Fibroblast of lung (primary cell): Measurements from ENCODE around the gene MTHFD1. TPM values are rescaled to one million over a fixed set of nuclear protein-coding genes. Genes with fewer than 3 reads are reported as not detected.

Source experiments
- DNase-seq, 2 donors: peaks; one replicate each; pipeline versions ENCODE4 v3.0.0 to v3.0.0-alpha.2; 2010; ENCODE audit warnings: low read depth in 2 of 2
- H2AFZ ChIP-seq: 2 replicates; pipeline ENCODE4 v1.5.1; 2012; ENCODE audit warnings: low read length, control low read depth, inconsistent platforms
- H3K27ac ChIP-seq: 2 replicates; pipeline ENCODE4 v1.5.1; 2011; ENCODE audit warnings: low read length, control low read depth; ENCODE audit not compliant: insufficient read depth
- H3K27me3 ChIP-seq: 2 replicates; pipeline ENCODE4 v1.5.1; 2011; ENCODE audit warnings: mild to moderate bottlenecking, low read length; ENCODE audit not compliant: control insufficient read depth, insufficient read depth
- H3K36me3 ChIP-seq: 2 replicates; pipeline ENCODE4 v1.5.1; 2011; ENCODE audit warnings: low read length; ENCODE audit not compliant: control insufficient read depth, insufficient read depth
- H3K4me1 ChIP-seq: 2 replicates; pipeline ENCODE4 v1.5.1; 2011; ENCODE audit warnings: low read length; ENCODE audit not compliant: control insufficient read depth, insufficient read depth; ENCODE audit errors: extremely low read depth
- H3K4me2 ChIP-seq: 2 replicates; pipeline ENCODE4 v1.5.1; 2011; ENCODE audit warnings: low read length, control low read depth; ENCODE audit not compliant: insufficient read depth; ENCODE audit errors: extremely low read depth
- H3K4me3 ChIP-seq, 4 experiments: fragments of 200-600 bp in 1 of 4; sonication (generic) in 1 of 4; replicated peaks in 1 of 4; 2 replicates each; pipeline ENCODE4 v1.5.1; 2011 to 2016; ENCODE audit warnings: low read length in 4 of 4, low read depth in 3 of 4, mild to moderate bottlenecking in 3 of 4, control low read depth in 2 of 4, inconsistent platforms in 1 of 4, mixed read lengths in 1 of 4; ENCODE audit not compliant: insufficient read depth in 1 of 4; ENCODE audit errors: control extremely low read depth in 1 of 4
- H3K79me2 ChIP-seq: 2 replicates; pipeline ENCODE4 v1.5.1; 2012; ENCODE audit warnings: mild to moderate bottlenecking, low read length, inconsistent platforms; ENCODE audit not compliant: control insufficient read depth, insufficient read depth
- H3K9ac ChIP-seq: 2 replicates; pipeline ENCODE4 v1.5.1; 2011; ENCODE audit warnings: mild to moderate bottlenecking, low read length, control low read depth; ENCODE audit not compliant: insufficient read depth
- H3K9me3 ChIP-seq: 2 replicates; pipeline ENCODE4 v1.5.1; 2012; ENCODE audit warnings: low read depth, low read length; ENCODE audit not compliant: control insufficient read depth, insufficient read depth
- H4K20me1 ChIP-seq: 2 replicates; pipeline ENCODE4 v1.5.1; 2011; ENCODE audit warnings: low read length; ENCODE audit not compliant: control insufficient read depth, insufficient read depth; ENCODE audit errors: extremely low read depth
- CTCF ChIP-seq, 2 donors: IDR thresholded peaks in 1 of 2; conservative IDR thresholded peaks in 1 of 2; 1 replicate in 1 of 2; 2 replicates in 1 of 2; pipeline ENCODE4 v1.5.1; 2011 to 2012; ENCODE audit warnings: low read length in 2 of 2, control low read depth in 1 of 2, inconsistent platforms in 1 of 2, low read depth in 1 of 2, mild to moderate bottlenecking in 1 of 2
- EZH2 ChIP-seq: IDR thresholded peaks from 2 replicates; pipeline ENCODE4 v1.5.1; 2012; ENCODE audit warnings: low read length, control low read depth, mild to moderate bottlenecking; ENCODE audit errors: missing control alignments
- polyA plus RNA-seq, 2 donors: library from polyadenylated mRNA; depleted of rRNA in 1 of 2; stranded (reverse) in 1 of 2; unstranded in 1 of 2; fragments of >200 nt; gene quantifications; 2 replicates each; pipeline ENCODE4 v1.2.1, GENCODE V29; 2011 to 2012; ENCODE audit warnings: missing spikeins in 1 of 2
- total RNA-seq: library from RNA; depleted of rRNA; stranded (reverse); fragments of >200 nt; gene quantifications from 2 replicates; pipeline ENCODE4 v1.2.1, GENCODE V29; 2014

The MTHFD1 gene
- total and polyA plus RNA-seq, 2 donors (not counting 1 experiment from before 2014, with no cell fraction given) = 39.4 to 41.6 TPM

- Histone ChIP-seq H3K9me3 (no peaks in the 10 kb centered on the region), H3K4me2 (peak overlapping the region; percentile 75), H3K4me1 (peaks cover 7% of the 10 kb centered on the region), H2AFZ (no peak overlapping the region), H3K9ac (no peak overlapping the region), H3K36me3 (no peaks in the 10 kb centered on the region), H3K27me3 (no peaks in the 10 kb centered on the region), H4K20me1 (peaks cover 14% of the 10 kb centered on the region), H3K27ac (no peak overlapping the region), H3K4me3 (peak overlapping the region in 1 of 4 experiments; percentile 25), H3K79me2 (peaks cover 81% of the 10 kb centered on the region)
- TF ChIP-seq CTCF (conservative IDR thresholded peaks at IDR 0.05 in 1 of 2, IDR thresholded peaks at IDR 0.05 in 1 of 2; ENCODE audit: low read depth in 1 of 2, low read length in 2 of 2) = no peak
- no peak for TF ChIP-seq EZH2
- DNase-seq = no peak
Measured at GRCh38 chr14:64508215-64508776, 120.1 kb downstream of the MTHFD1 start.

GRCh38 chr14:64509036-64509435 lies 120.9 kb downstream of the MTHFD1 start:
- peaks cover 7% of the 10 kb centered on the region for H3K4me1 ChIP-seq
- no peak for DNase-seq
- peaks cover 14% of the 10 kb centered on the region for H4K20me1 ChIP-seq

More at GRCh38 chr14:64509036-64509435, 120.9 kb downstream of the MTHFD1 start:
- H3K4me2 ChIP-seq = no peak overlapping the region
- no peaks in the 10 kb centered on the region for H3K27me3 ChIP-seq
- no peak overlapping the region for H2AFZ ChIP-seq
- TF ChIP-seq EZH2 = no peak
- TF ChIP-seq CTCF (conservative IDR thresholded peaks at IDR 0.05 in 1 of 2, IDR thresholded peaks at IDR 0.05 in 1 of 2; ENCODE audit: low read depth in 1 of 2, low read length in 2 of 2) = no peak
- no peak overlapping the region for H3K27ac ChIP-seq
- no peaks in the 10 kb centered on the region for H3K36me3 ChIP-seq
- no peaks in the 10 kb centered on the region for H3K9me3 ChIP-seq
- H3K9ac ChIP-seq = no peak overlapping the region
- peaks cover 87% of the 10 kb centered on the region for H3K79me2 ChIP-seq
- H3K4me3 ChIP-seq = no peak overlapping the region

Other genes with a start within 250 kb of the MTHFD1 start
- gene ESR2, start 94.0 kb upstream of the MTHFD1 start, total RNA-seq = 0.26 and 0.66 TPM in 2 replicates
- 0.02 and 0.15 TPM in 2 replicates for gene ESR2, start 94.0 kb upstream of the MTHFD1 start, polyA plus RNA-seq
- 0.17 and 0.26 TPM in 2 replicates for gene AKAP5, start 77.1 kb downstream of the MTHFD1 start, total RNA-seq
- gene AKAP5, start 77.1 kb downstream of the MTHFD1 start, polyA plus RNA-seq = 0.19 and 0.30 TPM in 2 replicates
- gene ZBTB25, start 115.5 kb downstream of the MTHFD1 start, total RNA-seq = 5.4 and 9.2 TPM in 2 replicates
- gene ZBTB25, start 115.5 kb downstream of the MTHFD1 start, polyA plus RNA-seq = 4.9 and 7.2 TPM in 2 replicates
- gene ZBTB1, start 116.4 kb downstream of the MTHFD1 start, total RNA-seq = 40.5 and 45.7 TPM in 2 replicates
- 24.4 and 39.1 TPM in 2 replicates for gene ZBTB1, start 116.4 kb downstream of the MTHFD1 start, polyA plus RNA-seq
- 9.9 and 12.8 TPM in 2 replicates for gene HSPA2, start 152.4 kb downstream of the MTHFD1 start, total RNA-seq
- 16.5 and 50.0 TPM in 2 replicates for gene HSPA2, start 152.4 kb downstream of the MTHFD1 start, polyA plus RNA-seq
- 1.0 and 1.3 TPM in 2 replicates for gene PPP1R36, start 161.6 kb downstream of the MTHFD1 start, total RNA-seq
- gene PPP1R36, start 161.6 kb downstream of the MTHFD1 start, polyA plus RNA-seq = 0.37 and 0.87 TPM in 2 replicates